ENCODE results near the gene AKT3. TPM values are rescaled to one million over a fixed set of nuclear protein-coding genes. Genes with fewer than 3 reads are reported as not detected.

Gene AKT3
- total and polyA plus RNA-seq, 2 experiments from 2014 or later: 3.5 to 13.0 TPM

GRCh38 chr1:243572940-243573339, 277.1 kb downstream of the AKT3 start:
- no peak for TF ChIP-seq EZH2 (IDR thresholded peaks at IDR 0.05; ENCODE audit: borderline replicate concordance)
- TF ChIP-seq, protein P1, sequence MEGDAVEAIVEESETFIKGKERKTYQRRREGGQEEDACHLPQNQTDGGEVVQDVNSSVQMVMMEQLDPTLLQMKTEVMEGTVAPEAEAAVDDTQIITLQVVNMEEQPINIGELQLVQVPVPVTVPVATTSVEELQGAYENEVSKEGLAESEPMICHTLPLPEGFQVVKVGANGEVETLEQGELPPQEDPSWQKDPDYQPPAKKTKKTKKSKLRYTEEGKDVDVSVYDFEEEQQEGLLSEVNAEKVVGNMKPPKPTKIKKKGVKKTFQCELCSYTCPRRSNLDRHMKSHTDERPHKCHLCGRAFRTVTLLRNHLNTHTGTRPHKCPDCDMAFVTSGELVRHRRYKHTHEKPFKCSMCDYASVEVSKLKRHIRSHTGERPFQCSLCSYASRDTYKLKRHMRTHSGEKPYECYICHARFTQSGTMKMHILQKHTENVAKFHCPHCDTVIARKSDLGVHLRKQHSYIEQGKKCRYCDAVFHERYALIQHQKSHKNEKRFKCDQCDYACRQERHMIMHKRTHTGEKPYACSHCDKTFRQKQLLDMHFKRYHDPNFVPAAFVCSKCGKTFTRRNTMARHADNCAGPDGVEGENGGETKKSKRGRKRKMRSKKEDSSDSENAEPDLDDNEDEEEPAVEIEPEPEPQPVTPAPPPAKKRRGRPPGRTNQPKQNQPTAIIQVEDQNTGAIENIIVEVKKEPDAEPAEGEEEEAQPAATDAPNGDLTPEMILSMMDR (IDR thresholded peaks at IDR 0.05; ENCODE audit: poor library complexity): no peak
- no peak for DNase-seq (ENCODE audit: low spot score)
- Histone ChIP-seq H3K9me2 (replicated peaks; ENCODE audit: insufficient read depth) (no peaks in the 10 kb centered on the region), H3K79me2 (no peaks in the 10 kb centered on the region), H3K9me3 (ENCODE audit: low read depth) (peaks cover 5% of the 10 kb centered on the region), H3K4me3 (no peak overlapping the region), H3K27ac (no peak overlapping the region), H2AFZ (no peak overlapping the region), H4K20me1 (ENCODE audit: insufficient read depth, poor library complexity, severe bottlenecking) (no peaks in the 10 kb centered on the region), H3K4me2 (no peak overlapping the region), H3K27me3 (no peaks in the 10 kb centered on the region), H3K36me3 (replicated peaks; ENCODE audit: insufficient read depth, low read depth) (no peaks in the 10 kb centered on the region), H3K4me1 (ENCODE audit: insufficient read depth) (no peaks in the 10 kb centered on the region)
- WGBS (ENCODE audit: low lambda C conversion rate, missing lambda C conversion rate): 86% methylated on average over 7 of the region's 7 CpGs

DNA sequence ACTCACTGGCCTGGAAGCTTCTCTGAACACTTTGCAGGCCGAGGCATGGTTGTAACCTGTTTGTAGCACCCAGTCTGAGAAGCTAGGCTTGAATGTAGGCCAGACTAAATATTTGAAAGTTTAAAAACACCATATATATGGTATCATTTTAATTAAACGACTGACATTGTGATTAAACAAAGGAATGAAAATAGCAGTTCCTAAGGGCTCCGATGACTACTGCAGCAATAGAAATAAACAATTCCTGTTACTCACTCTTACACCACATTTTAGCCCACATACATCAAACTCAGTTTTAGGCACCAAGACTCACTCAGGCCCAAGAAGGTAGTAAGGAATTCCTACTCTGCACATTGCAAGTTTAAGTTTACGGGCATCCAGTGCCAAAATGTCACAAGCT, 281.2 kb downstream of the AKT3 start:
- H3K27ac ChIP-seq: no peak overlapping the region
- no peaks in the 10 kb centered on the region for H3K27me3 ChIP-seq
- H3K79me2 ChIP-seq: no peaks in the 10 kb centered on the region
- no peak for DNase-seq (ENCODE audit: low spot score)
- H4K20me1 ChIP-seq (ENCODE audit: insufficient read depth, poor library complexity, severe bottlenecking): no peaks in the 10 kb centered on the region
- TF ChIP-seq, protein P1 (IDR thresholded peaks at IDR 0.05; ENCODE audit: poor library complexity): no peak
- TF ChIP-seq EZH2phosphoT487 (IDR thresholded peaks at IDR 0.05; ENCODE audit: low read depth, severe bottlenecking, unreplicated experiment) (no peak), EZH2 (IDR thresholded peaks at IDR 0.05; ENCODE audit: borderline replicate concordance) (no peak)
- no peak overlapping the region for H3K4me3 ChIP-seq
- no peaks in the 10 kb centered on the region for H3K9me2 ChIP-seq (replicated peaks; ENCODE audit: insufficient read depth)
- H2AFZ ChIP-seq: no peak overlapping the region
- H3K36me3 ChIP-seq (replicated peaks; ENCODE audit: insufficient read depth, low read depth): no peaks in the 10 kb centered on the region
- 86% methylated on average over 4 of the region's 4 CpGs for WGBS (ENCODE audit: low lambda C conversion rate, missing lambda C conversion rate)
- no peaks in the 10 kb centered on the region for H3K4me1 ChIP-seq (ENCODE audit: insufficient read depth)
- no peaks in the 10 kb centered on the region for H3K9me3 ChIP-seq (ENCODE audit: low read depth)
- H3K4me2 ChIP-seq: no peak overlapping the region

DNA sequence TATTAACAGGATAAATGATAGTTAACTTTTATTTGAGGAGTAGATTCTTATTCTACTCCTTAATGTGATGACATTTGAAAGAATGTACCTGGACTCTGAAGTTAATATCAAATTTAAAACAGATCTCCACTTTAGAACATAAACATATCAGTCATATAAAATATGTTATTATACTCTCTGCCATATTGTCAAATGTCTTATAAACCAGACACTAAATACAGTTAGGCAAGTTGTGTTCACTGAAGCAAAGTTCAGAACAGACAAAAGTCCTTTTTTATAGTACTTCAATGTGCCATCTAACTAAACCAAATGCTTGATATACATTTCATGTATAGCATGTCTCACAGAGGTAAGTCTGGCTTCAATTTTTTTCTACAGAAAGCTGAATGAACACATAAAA, 285.2 kb downstream of the AKT3 start:
- Histone ChIP-seq H3K27me3 (no peaks in the 10 kb centered on the region), H3K4me3 (no peak overlapping the region), H3K27ac (no peak overlapping the region), H2AFZ (no peak overlapping the region), H3K4me2 (no peak overlapping the region), H3K9me2 (replicated peaks; ENCODE audit: insufficient read depth) (no peaks in the 10 kb centered on the region), H3K4me1 (ENCODE audit: insufficient read depth) (no peaks in the 10 kb centered on the region), H3K9me3 (ENCODE audit: low read depth) (peaks cover 3% of the 10 kb centered on the region), H3K79me2 (no peaks in the 10 kb centered on the region), H4K20me1 (ENCODE audit: insufficient read depth, poor library complexity, severe bottlenecking) (no peaks in the 10 kb centered on the region), H3K36me3 (replicated peaks; ENCODE audit: insufficient read depth, low read depth) (no peaks in the 10 kb centered on the region)
- DNase-seq (ENCODE audit: low spot score): no peak
- TF ChIP-seq EZH2phosphoT487 (IDR thresholded peaks at IDR 0.05; ENCODE audit: low read depth, severe bottlenecking, unreplicated experiment): no peak
- TF ChIP-seq, protein P1 (IDR thresholded peaks at IDR 0.05; ENCODE audit: poor library complexity): no peak
- no peak for TF ChIP-seq EZH2 (IDR thresholded peaks at IDR 0.05; ENCODE audit: borderline replicate concordance)

GRCh38 chr1:243563732-243564131, 286.3 kb downstream of the AKT3 start:
- no peaks in the 10 kb centered on the region for H3K4me1 ChIP-seq (ENCODE audit: insufficient read depth)
- TF ChIP-seq EZH2phosphoT487 (IDR thresholded peaks at IDR 0.05; ENCODE audit: low read depth, severe bottlenecking, unreplicated experiment) (no peak), EZH2 (IDR thresholded peaks at IDR 0.05; ENCODE audit: borderline replicate concordance) (no peak)
- TF ChIP-seq, protein P1 (IDR thresholded peaks at IDR 0.05; ENCODE audit: poor library complexity): no peak

More at GRCh38 chr1:243563732-243564131, 286.3 kb downstream of the AKT3 start:
- no peak for DNase-seq (ENCODE audit: low spot score)
- Histone ChIP-seq H3K36me3 (replicated peaks; ENCODE audit: insufficient read depth, low read depth) (no peaks in the 10 kb centered on the region), H3K79me2 (no peaks in the 10 kb centered on the region), H3K27me3 (no peaks in the 10 kb centered on the region), H3K4me2 (no peak overlapping the region), H2AFZ (no peak overlapping the region), H3K4me3 (no peak overlapping the region), H3K9me2 (replicated peaks; ENCODE audit: insufficient read depth) (no peaks in the 10 kb centered on the region), H3K9me3 (ENCODE audit: low read depth) (peaks cover 3% of the 10 kb centered on the region), H4K20me1 (ENCODE audit: insufficient read depth, poor library complexity, severe bottlenecking) (no peaks in the 10 kb centered on the region), H3K27ac (no peak overlapping the region)
- WGBS (ENCODE audit: low lambda C conversion rate, missing lambda C conversion rate): 91% methylated on average over 4 of the region's 4 CpGs
